GM18951 (cell line): ENCODE measurements around the gene EWSR1.

Experiments
- POLR2A ChIP-seq: IDR thresholded peaks from 4 replicates; pipeline ENCODE4 v1.6.1; 2011; ENCODE audit warnings: mild to moderate bottlenecking; ENCODE audit not compliant: insufficient read length, insufficient read depth; ENCODE audit errors: extremely low read depth
- in situ Hi-C: fragments of 300-500 bp; cut with MboI; formaldehyde crosslinking; loops from one replicate; pipeline ENCODE4 v1.12.0; 2022; ENCODE audit warnings: low sequenced_read_pairs, mixed read lengths, inconsistent platforms; ENCODE audit not compliant: unreplicated experiment

Gene EWSR1

GRCh38 chr22:29268511-29269229 lies 602 bp downstream of the EWSR1 start:
- in situ Hi-C loops = no loop called here

GRCh38 chr22:29269230-29269604 lies 1.1 kb downstream of the EWSR1 start:
- in situ Hi-C loops = no loop called here
- no peak for TF ChIP-seq POLR2A

More at GRCh38 chr22:29268511-29269229, 602 bp downstream of the EWSR1 start:
- no peak for TF ChIP-seq POLR2A

GRCh38 chr22:29269731-29270474 lies 1.8 kb downstream of the EWSR1 start:
- TF ChIP-seq POLR2A = peak; percentile 11
- in situ Hi-C loops = no loop called here

- in situ Hi-C loops = no loop called here
- TF ChIP-seq POLR2A = no peak
These were observed 2.6 kb downstream of the EWSR1 start for GRCh38 chr22:29270475-29271271.

- in situ Hi-C loops = no loop called here
- TF ChIP-seq POLR2A = no peak
These were observed 4.6 kb downstream of the EWSR1 start for GRCh38 chr22:29272624-29273023.

GRCh38 chr22:29275167-29275566 lies 7.1 kb downstream of the EWSR1 start:
- in situ Hi-C loops = no loop called here
- no peak for TF ChIP-seq POLR2A

- in situ Hi-C loops = no loop called here
- no peak for TF ChIP-seq POLR2A
These were observed 7.9 kb downstream of the EWSR1 start for GRCh38 chr22:29275819-29276565.

- in situ Hi-C loops = no loop called here
These were observed 9.9 kb downstream of the EWSR1 start for GRCh38 chr22:29277927-29278326.

GRCh38 chr22:29284196-29284595 lies 16.1 kb downstream of the EWSR1 start:
- TF ChIP-seq POLR2A = no peak
- in situ Hi-C loops = no loop called here

More at GRCh38 chr22:29277927-29278326, 9.9 kb downstream of the EWSR1 start:
- no peak for TF ChIP-seq POLR2A

- TF ChIP-seq POLR2A = no peak
- in situ Hi-C loops = no loop called here
These were observed 20.8 kb downstream of the EWSR1 start for GRCh38 chr22:29288837-29289236.

- no peak for TF ChIP-seq POLR2A
- in situ Hi-C loops = no loop called here
These were observed 22.0 kb downstream of the EWSR1 start for GRCh38 chr22:29290061-29290460.

GRCh38 chr22:29291215-29291614 lies 23.1 kb downstream of the EWSR1 start:
- no peak for TF ChIP-seq POLR2A
- in situ Hi-C loops = no loop called here

- TF ChIP-seq POLR2A = no peak
- in situ Hi-C loops = no loop called here
These were observed 24.3 kb downstream of the EWSR1 start for GRCh38 chr22:29292379-29292778.
